Suprapubic skin (tissue), 4 donors: ENCODE measurements around the gene EIF4G3. TPM values are rescaled to one million over a fixed set of nuclear protein-coding genes. Genes with fewer than 3 reads are reported as not detected.

ENCODE experiments used
- DNase-seq, 2 donors: peaks; one replicate each; pipeline ENCODE4 v3.0.0-alpha.2; 2019; ENCODE audit warnings: low spot score in 2 of 2
- H3K27ac ChIP-seq: fragments of 200-600 bp; sonication (generic); one replicate; pipeline ENCODE4 v1.5.1; 2019
- H3K27me3 ChIP-seq: fragments of 200-600 bp; sonication (generic); one replicate; pipeline ENCODE4 v1.5.1; 2019
- H3K36me3 ChIP-seq: fragments of 200-600 bp; sonication (generic); one replicate; pipeline ENCODE4 v1.5.1; 2019
- H3K4me1 ChIP-seq: fragments of 200-600 bp; sonication (generic); one replicate; pipeline ENCODE4 v1.5.1; 2019
- H3K4me3 ChIP-seq: fragments of 200-600 bp; sonication (generic); one replicate; pipeline ENCODE4 v1.5.1; 2019; ENCODE audit warnings: mild to moderate bottlenecking
- H3K9me3 ChIP-seq: fragments of 200-600 bp; sonication (generic); one replicate; pipeline ENCODE4 v1.5.1; 2019
- EP300 ChIP-seq: sonication (generic); formaldehyde crosslinking; IDR thresholded peaks from one replicate; pipeline ENCODE4 v1.6.1; 2017; ENCODE audit warnings: antibody characterized with exemption
- POLR2A ChIP-seq, 2 donors: fragments of 450-650 bp; IDR thresholded peaks; one replicate each; pipeline ENCODE4 v1.6.1; 2017; ENCODE audit warnings: antibody characterized with exemption in 2 of 2, mild to moderate bottlenecking in 2 of 2, moderate library complexity in 2 of 2
- POLR2AphosphoS5 ChIP-seq, 3 donors: sonication (generic); formaldehyde crosslinking; IDR thresholded peaks; one replicate each; pipeline ENCODE4 v1.6.1; 2017; ENCODE audit warnings: antibody characterized with exemption in 3 of 3
- WGBS: methylation state at CpG from one replicate; pipeline ENCODE4 v1.1.5; 2018; 5-methylcytosine and 5-hydroxymethylcytosine counted together
- total RNA-seq, 4 donors: library from RNA; depleted of rRNA; stranded (reverse); fragments of >200 nt; gene quantifications; one replicate each; pipeline ENCODE4 v1.1.0, GENCODE V29; 2016
- TF ChIP-seq, protein P1 (sequence below), 2 donors: fragments of 200-600 bp in 1 of 2; fragments of 450-650 bp in 1 of 2; sonication (generic) in 1 of 2; IDR thresholded peaks; one replicate each; pipeline ENCODE4 v1.5.1; 2016 to 2019; ENCODE audit warnings: antibody characterized with exemption in 2 of 2, mild to moderate bottlenecking in 1 of 2, moderate library complexity in 1 of 2

The EIF4G3 gene
- total RNA-seq, 4 donors from 2014 or later: 32.9 to 40.6 (median 39.5) TPM

- H3K36me3 ChIP-seq: peaks cover 24% of the 10 kb centered on the region
- 50% methylated on average over 1 of the region's 1 CpG for WGBS
- no peak overlapping the region for H3K4me3 ChIP-seq
- H3K27me3 ChIP-seq: no peaks in the 10 kb centered on the region
- H3K9me3 ChIP-seq: no peaks in the 10 kb centered on the region
- H3K4me1 ChIP-seq: no peaks in the 10 kb centered on the region
- DNase-seq: no peak
- no peak overlapping the region for H3K27ac ChIP-seq
- TF ChIP-seq, protein P1, sequence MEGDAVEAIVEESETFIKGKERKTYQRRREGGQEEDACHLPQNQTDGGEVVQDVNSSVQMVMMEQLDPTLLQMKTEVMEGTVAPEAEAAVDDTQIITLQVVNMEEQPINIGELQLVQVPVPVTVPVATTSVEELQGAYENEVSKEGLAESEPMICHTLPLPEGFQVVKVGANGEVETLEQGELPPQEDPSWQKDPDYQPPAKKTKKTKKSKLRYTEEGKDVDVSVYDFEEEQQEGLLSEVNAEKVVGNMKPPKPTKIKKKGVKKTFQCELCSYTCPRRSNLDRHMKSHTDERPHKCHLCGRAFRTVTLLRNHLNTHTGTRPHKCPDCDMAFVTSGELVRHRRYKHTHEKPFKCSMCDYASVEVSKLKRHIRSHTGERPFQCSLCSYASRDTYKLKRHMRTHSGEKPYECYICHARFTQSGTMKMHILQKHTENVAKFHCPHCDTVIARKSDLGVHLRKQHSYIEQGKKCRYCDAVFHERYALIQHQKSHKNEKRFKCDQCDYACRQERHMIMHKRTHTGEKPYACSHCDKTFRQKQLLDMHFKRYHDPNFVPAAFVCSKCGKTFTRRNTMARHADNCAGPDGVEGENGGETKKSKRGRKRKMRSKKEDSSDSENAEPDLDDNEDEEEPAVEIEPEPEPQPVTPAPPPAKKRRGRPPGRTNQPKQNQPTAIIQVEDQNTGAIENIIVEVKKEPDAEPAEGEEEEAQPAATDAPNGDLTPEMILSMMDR (IDR thresholded peaks at IDR 0.05): no peak
- TF ChIP-seq EP300 (no peak), POLR2A (IDR thresholded peaks at IDR 0.05) (no peak), POLR2AphosphoS5 (IDR thresholded peaks at IDR 0.05) (no peak)
These were observed 279.9 kb downstream of the EIF4G3 start for GRCh38 chr1:20896826-20897225.

- H3K36me3 ChIP-seq: peaks cover 19% of the 10 kb centered on the region
- DNase-seq: no peak
- no peaks in the 10 kb centered on the region for H3K4me1 ChIP-seq
- no peaks in the 10 kb centered on the region for H3K9me3 ChIP-seq
- 94% methylated on average over 1 of the region's 1 CpG for WGBS
- H3K27me3 ChIP-seq: no peaks in the 10 kb centered on the region
- no peak overlapping the region for H3K27ac ChIP-seq
- TF ChIP-seq EP300 (no peak), POLR2AphosphoS5 (IDR thresholded peaks at IDR 0.05) (no peak)
- TF ChIP-seq, protein P1 (IDR thresholded peaks at IDR 0.05): no peak
- no peak overlapping the region for H3K4me3 ChIP-seq
These were observed 282.8 kb downstream of the EIF4G3 start for GRCh38 chr1:20893931-20894330.

DNA sequence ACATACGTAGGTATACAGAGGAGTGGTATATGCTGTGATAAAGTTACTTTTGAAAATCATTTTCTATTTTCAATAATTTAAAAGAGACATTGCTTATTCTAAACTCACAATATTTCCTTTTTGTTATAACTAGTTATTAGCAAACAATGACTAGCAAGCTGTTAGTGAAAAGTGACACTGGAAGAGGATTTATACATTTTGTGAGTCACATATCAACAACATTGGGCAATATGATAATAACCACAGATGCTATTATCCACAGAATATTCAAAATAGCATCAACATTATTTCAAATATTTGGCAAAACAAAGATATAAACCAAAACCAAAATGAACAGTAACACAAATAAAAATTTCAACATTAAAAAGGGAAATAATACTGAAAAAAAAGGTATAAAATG, 285.6 kb downstream of the EIF4G3 start:
- Histone ChIP-seq H3K27ac (no peak overlapping the region), H3K36me3 (peaks cover 19% of the 10 kb centered on the region), H3K9me3 (no peaks in the 10 kb centered on the region), H3K27me3 (no peaks in the 10 kb centered on the region), H3K4me3 (no peak overlapping the region), H3K4me1 (no peaks in the 10 kb centered on the region)
- TF ChIP-seq, protein P1 (IDR thresholded peaks at IDR 0.05): no peak
- TF ChIP-seq POLR2AphosphoS5 (IDR thresholded peaks at IDR 0.05): no peak
- TF ChIP-seq EP300: no peak
- TF ChIP-seq POLR2A (IDR thresholded peaks at IDR 0.05): no peak
- WGBS: 93% methylated on average over 1 of the region's 1 CpG
- DNase-seq: no peak

DNA sequence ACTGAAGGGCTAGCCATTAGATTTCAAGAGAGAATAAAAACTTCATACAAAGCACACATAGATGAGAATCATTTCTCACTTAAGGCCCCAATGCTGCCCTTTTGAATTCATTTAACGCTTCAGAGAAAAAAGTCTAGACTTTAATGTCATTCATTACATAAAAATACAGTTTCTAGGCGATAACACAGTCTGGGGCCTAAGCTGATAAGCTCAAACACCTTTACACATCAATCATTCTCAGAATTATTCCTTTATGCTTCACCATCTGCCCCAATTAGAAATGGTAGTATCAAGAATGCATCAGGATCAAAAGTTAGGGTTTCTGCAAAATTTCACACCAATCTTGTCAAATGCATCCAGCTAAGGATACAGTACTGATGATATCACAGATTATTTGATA, 289.5 kb downstream of the EIF4G3 start:
- Histone ChIP-seq H3K4me1 (no peaks in the 10 kb centered on the region), H3K27ac (no peak overlapping the region), H3K4me3 (no peak overlapping the region), H3K36me3 (peaks cover 17% of the 10 kb centered on the region), H3K9me3 (no peaks in the 10 kb centered on the region), H3K27me3 (no peaks in the 10 kb centered on the region)
- TF ChIP-seq EP300 (no peak), POLR2A (IDR thresholded peaks at IDR 0.05) (no peak), POLR2AphosphoS5 (IDR thresholded peaks at IDR 0.05) (no peak)
- TF ChIP-seq, protein P1 (IDR thresholded peaks at IDR 0.05): no peak
- 94% methylated on average over 2 of the region's 2 CpGs for WGBS
- DNase-seq: no peak

GRCh38 chr1:20885121-20885520, 291.6 kb downstream of the EIF4G3 start:
- DNase-seq: no peak
- Histone ChIP-seq H3K27me3 (no peaks in the 10 kb centered on the region), H3K36me3 (peaks cover 13% of the 10 kb centered on the region), H3K9me3 (no peaks in the 10 kb centered on the region), H3K27ac (no peak overlapping the region), H3K4me1 (no peaks in the 10 kb centered on the region), H3K4me3 (no peak overlapping the region)
- TF ChIP-seq, protein P1 (IDR thresholded peaks at IDR 0.05): no peak
- TF ChIP-seq POLR2A (IDR thresholded peaks at IDR 0.05) (no peak), EP300 (no peak), POLR2AphosphoS5 (IDR thresholded peaks at IDR 0.05) (no peak)
- 75% methylated on average over 3 of the region's 3 CpGs for WGBS
